CD4-positive, alpha-beta T cell treated with Interleukin-4 for 4 hours (primary cell): ENCODE results near the gene STARD6.
A peak's percentile ranks its signal among the peaks of the same experiment; 100 is the strongest.
"Not testable (repeated sequence)": the region's sequence is repeated elsewhere in the genome, so short reads cannot be mapped to it uniquely, and the experiment has no call there.

Experiments
- DNase-seq: peaks from one replicate; pipeline ENCODE4 v3.0.0-alpha.2; 2020

STARD6 gene

DNA sequence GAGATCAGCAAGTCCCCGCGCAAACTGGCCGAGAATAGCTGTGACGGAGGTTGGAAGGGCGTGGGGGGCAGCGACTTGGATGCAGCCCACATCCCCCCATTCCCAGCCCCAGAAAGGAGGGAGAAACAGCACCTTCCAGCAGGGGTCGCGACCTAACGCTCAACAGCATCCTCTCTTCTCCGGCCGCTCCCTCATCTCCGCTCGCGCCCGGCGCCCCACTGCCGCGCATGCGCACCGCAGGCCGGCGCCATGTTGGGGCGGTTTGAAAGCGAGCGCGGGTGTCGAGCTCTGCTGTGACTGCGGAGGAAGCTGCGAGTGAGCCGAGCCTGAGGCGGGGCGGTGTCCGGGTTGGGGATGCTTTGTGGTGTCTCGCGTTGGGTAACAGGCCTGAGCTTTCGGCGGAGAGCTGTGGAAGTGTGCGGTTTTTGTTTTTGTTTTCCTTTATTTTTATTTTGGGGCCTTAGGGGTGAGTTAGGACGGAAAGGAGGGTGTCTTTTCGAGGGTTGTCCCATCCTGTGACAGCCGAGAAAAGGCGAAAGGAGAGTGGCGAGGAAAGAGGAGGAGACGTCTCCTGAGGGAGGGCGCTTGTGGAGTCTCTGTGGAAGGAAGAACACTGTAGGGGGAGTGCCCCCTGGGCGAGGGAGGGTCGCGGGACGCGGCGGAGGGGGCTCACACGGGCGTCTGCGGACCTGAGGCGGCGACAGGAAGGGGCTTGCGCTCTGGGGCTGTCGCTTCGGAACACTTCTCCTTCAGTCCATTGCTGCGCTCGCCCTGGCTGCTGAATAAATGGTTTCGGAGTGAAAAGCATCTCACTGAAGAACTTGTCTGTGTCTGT lies at the start of gene STARD6, which contains the start of gene C18orf54:
TSS of gene STARD6 (minus strand) at position 199 of the 835 bp plus-strand sequence. CDS start 3,285 bp downstream, outside the sequence.
TSS of gene C18orf54 (plus strand) at position 247 of the 835 bp plus-strand sequence. CDS start 2,667 bp downstream, outside the sequence.
- DNase-seq: peak; percentile 91

DNA sequence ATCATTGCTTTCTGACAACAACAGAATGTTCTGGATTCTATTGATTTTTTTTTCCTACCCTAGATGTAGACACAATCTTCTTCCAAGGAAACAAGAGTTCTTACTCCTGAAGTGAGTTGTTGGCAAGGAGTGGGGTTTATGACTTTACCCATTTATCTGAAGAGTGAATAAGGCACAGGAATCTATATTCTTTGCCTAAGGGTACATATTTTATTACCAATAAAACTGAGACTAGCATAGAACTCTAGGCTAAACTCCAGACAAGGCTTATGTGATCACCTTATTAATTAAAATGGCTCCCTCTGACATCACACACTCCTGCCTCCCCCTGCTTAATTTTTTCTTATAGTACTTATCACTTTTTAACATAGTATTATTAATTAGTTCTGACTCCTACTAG lies 47.6 kb upstream of the STARD6 start:
- DNase-seq: no peak

DNA sequence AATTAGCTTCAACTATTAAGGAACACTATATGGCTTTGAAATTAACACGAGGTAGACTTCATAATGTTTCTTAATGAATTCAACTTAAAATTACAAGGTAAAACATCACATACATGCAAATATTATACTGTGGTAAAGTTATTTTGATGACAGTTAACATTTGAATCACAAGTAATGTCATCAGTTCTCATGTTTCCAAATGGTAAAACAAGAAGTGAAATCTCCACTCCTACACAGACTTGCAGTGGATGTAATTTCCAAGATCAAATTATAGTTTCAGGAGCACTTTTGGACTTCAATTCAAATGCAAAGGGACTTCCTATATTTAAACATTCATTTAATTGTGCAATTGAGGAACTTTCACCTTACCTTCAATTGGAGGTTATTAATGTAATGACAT lies 39.1 kb upstream of the STARD6 start:
- no peak for DNase-seq

DNA sequence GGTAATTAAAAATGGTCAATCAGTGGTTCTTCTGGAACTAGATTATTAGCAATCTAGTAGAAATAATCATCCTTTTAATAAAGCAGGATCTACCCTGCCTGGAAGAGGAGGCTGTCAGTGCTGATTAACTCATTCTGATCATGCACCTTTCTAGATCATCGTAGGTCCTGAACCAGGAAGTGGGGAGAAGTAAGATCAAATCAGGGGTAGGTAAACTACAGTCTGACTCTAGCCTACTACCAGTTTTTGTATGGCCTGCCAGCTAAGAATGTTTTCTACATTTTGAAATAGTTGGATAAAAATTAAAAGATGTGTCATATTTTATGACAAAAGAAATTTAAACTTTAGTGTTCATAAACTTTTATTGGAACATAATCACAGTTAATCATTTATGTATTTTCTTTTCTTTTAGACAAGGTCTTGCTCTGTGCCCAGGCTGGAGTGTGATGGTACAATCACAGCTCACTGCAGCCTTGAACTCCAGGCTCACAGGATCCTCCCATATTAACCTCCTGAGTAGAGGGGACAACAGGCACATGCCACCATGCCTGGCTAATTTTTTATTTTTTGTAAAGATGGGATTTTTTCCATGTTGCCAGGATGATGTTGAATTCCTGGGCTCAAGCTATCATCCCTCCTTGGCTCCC lies 36.1 kb upstream of the STARD6 start:
- no peak for DNase-seq

GRCh38 chr18:54392543-54393023 lies 34.9 kb upstream of the STARD6 start:
- peak; percentile 69 for DNase-seq

GRCh38 chr18:54390838-54391237 lies 33.2 kb upstream of the STARD6 start:
- no peak for DNase-seq

DNA sequence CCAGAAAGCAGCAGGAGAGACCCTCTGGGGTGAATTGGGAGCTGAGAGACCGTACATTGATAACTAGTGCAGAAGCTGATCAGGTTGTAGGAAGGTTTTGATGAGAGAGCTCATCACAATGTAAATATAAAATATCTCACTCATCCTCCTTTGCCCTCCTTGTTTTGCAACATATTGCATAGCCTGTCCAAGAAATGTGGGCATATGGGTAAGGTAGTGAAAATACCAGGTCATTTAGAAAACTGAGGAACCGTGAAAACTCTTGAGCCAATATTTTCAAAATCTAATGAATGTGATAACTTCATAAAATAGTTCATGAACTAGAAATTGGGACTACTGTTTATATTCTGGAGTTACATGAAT lies 31.5 kb upstream of the STARD6 start:
- no peak for DNase-seq

DNA sequence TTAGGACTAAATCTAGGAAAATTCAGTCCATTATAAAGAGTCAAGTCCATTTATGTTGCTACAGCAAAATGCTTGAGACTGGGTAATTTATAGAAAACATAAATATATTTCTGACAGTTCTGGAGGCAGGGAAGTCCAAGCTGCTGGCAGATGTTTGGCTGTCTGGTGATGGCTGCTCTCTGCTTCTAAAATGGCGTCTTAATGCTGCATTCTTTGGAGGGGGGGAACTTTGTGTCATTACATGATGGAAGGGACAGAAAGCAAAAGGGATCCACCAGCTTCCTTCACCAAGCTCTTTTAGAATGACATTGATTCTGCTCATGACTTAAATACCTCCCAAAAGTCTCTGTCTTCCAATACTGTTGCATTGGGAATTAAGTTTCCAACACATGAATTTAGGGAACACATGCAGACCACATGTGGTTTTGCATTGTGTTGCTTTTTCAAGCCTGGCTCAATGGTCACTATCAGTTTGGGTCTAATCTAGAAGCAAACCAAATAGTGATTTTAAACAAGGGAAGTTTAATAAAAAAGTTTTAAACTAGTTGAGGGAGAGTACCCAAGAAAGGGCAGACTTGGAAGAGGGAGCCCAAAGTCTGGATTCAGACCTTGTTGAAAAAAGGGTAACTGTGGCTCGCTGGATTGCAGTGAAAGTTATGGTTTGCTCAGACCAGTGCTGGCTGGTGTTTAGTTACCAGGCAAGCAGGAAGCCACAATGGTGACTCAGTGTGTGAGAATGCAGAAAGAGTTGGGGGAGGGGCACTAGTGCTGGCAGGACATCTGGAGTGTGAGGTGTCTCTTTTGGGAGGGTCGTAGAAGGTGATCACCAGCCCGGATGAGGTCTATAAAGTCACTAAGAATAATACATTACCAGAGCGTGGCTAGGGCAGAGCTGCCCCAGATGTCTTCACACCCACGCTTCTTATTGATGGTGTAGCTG lies 30.8 kb upstream of the STARD6 start:
- DNase-seq: peak; percentile 10

DNA sequence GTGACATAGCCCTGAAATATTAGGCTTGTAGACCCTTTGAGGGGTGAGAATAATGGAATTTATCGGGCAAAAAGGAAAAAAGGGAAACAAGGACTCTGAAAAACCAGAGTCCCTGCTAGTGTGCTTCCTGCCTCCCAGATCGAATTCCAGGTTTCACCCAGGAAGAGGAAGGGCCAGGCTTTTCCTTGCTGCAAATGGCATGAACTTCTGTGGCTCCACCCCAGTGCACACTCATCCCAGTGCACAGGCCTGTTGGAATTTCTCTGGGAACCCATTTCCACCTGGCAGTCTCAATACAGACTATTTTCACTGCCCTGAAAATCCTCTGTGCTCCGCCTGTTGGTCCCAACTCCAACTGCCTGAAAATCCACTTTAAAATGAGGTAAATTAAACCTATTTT lies 30.0 kb upstream of the STARD6 start:
- no peak for DNase-seq

GRCh38 chr18:54386800-54387495 lies 29.3 kb upstream of the STARD6 start:
- not testable (repeated sequence) for DNase-seq

- DNase-seq: no peak
These were observed 28.4 kb upstream of the STARD6 start for GRCh38 chr18:54386043-54386442.

DNA sequence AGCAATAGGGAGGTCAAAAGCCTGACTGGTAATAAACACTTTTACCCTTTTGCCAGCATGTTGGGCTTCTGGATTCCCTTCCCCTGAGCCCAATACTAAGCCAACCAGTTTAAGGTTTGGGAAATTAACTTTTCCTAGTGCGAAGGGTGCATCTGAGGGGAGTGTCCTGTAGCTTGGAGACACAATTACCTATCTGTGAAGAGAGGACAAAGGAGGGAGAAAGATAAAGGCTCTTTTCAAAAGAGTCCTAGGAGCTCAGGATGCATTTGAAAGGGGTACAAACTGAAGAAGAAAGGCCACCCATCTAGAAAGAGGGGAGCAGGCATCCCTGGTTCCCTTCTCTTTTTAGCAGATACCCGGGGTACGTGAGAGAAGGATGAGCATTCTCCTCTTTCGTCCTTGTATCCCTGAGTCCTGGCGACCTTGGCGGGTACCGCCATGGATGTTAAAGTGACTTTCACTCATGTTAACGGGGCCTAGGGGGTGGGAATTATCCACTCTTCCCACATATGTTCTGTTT lies 25.1 kb upstream of the STARD6 start:
- DNase-seq: no peak

DNA sequence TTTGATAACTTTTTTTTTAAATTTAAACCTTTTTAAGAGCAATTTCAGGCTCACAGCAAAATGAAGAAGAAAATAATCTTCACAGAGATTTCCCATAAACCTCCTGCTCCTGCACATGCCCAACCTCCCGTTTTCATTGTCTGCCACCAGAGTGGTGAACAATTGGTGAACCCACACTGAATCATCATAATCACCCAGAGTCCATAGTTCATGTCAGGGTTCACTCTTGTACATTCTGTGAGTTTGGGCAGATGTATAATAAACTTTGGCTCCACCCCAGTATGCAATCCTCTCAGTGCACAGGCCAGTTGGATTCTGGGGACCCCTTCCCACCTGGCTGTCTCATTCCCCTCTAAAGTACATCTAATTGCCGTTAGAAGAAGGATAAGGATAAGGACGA lies 24.4 kb upstream of the STARD6 start:
- no peak for DNase-seq

GRCh38 chr18:54381640-54382039 lies 24.0 kb upstream of the STARD6 start:
- DNase-seq: no peak

DNA sequence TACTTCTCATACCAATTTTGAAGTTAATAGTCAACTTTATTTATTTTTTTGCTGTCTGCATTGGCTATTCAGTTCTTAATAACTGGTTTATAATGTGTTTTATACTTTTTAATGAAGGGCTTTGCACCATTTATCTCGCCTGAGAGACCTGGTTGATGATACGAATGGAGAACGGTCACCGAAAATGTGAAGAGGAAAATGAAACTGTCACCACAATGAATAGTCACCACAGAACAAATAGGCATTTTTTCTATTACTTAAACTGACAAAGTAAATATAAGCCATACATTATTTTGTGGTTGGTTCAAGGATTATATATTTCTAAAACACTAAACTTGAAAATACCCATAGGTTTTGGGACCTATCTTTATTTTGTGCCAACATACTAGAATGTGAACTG lies 20.4 kb upstream of the STARD6 start:
- no peak for DNase-seq

GRCh38 chr18:54360406-54360805 lies 2.7 kb upstream of the STARD6 start:
- DNase-seq: no peak

DNA sequence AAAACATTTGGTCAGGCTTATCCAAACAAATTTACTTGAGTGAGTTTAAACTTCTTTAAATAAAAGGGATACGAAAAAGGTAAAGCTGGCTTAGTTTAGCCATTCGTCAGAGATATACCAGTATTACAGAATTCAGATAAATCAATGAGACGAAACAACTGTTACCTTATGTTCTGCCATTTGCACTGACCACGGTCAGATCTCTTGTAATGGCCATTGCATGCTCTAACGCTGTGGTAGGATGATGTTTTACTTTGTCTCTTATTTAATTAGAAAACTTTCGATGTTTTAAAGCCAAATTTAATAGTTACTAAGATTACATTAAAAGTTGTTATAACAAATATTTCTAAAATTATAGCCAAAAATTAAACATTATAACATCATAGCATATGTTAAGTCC lies 1.6 kb upstream of the STARD6 start:
- DNase-seq: no peak

- DNase-seq: no peak
These were observed 910 bp upstream of the STARD6 start for GRCh38 chr18:54358495-54359040.

DNA sequence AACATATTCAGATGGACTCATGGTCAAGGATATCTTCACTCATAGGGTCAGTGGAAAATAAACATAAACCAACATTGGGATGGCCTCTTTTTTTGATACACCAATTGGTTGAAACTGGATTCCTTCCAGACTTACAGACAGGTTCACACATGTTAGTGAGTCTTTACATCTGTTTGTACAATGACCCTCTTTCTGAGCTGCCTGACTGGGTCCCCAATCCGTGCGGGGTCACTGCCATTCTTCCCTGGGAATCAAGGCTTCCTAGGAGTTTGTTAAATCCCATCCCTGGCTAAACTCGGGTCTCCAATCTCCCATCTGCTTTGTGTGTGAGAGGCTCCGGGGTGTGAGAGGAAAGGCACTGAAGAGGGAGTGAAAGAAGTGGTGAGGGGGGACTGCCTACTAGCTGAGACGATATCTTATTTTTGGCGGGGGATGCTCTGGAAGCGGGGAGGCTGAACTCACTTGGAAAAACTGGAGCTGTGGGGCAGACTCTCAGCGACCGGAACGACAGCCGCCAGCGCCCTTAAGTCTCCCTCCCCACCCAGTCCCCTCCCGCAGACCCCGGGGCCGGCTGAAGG lies 487 bp downstream of the STARD6 start:
- DNase-seq: peak; percentile 0

DNA sequence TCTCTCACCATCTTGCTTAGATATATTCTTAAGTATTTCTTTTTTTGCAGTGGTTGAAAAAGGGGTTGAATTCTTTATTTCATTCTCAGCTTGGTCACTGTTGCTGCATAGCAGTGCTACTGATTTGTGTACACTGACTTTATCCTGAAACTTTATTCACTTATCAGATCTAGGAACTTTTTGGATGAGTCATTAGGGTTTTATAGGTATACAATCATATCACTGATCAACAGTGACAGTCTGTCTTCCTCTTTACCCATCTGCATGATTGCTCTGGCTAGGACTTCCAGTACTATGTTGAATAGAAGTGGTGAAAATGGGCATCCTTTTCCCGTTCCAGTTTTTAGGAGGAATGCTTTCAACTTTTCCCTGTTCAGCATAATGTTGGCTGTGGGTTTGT lies 6.5 kb downstream of the STARD6 start:
- no peak for DNase-seq

- no peak for DNase-seq
These were observed 19.4 kb downstream of the STARD6 start for GRCh38 chr18:54338230-54338629.
